Gastroesophageal sphincter (tissue), 4 donors: ENCODE measurements around the gene KRTAP4-11. TPM values are rescaled to one million over a fixed set of nuclear protein-coding genes. Genes with fewer than 3 reads are reported as not detected.
"Not testable (repeated sequence)": the region's sequence is repeated elsewhere in the genome, so short reads cannot be mapped to it uniquely, and the experiment has no call there.

Source experiments
- ATAC-seq: fragments of 150-250 bp; one replicate; pipeline ENCODE4 v1.9.1; 2016; ENCODE audit warnings: mild to moderate bottlenecking, moderate library complexity
- H3K27ac ChIP-seq, 4 donors: fragments of 200-600 bp; sonication (generic) in 3 of 4; 1 replicate in 3 of 4; 2 replicates in 1 of 4; pipeline ENCODE4 v1.5.1; 2016 to 2019
- H3K27me3 ChIP-seq: fragments of 200-600 bp; sonication (generic); one replicate; pipeline ENCODE4 v1.5.1; 2019
- H3K36me3 ChIP-seq, 2 donors: fragments of 200-600 bp; sonication (generic); one replicate each; pipeline ENCODE4 v1.5.1; 2019; ENCODE audit warnings: control low read depth in 1 of 2
- H3K4me1 ChIP-seq, 3 donors: fragments of 200-600 bp; sonication (generic); 1 replicate in 2 of 3; 2 replicates in 1 of 3; pipeline ENCODE4 v1.5.1; 2016 to 2019; ENCODE audit warnings: control low read depth in 2 of 3
- H3K4me3 ChIP-seq, 2 donors: fragments of 200-600 bp; sonication (generic); one replicate each; pipeline ENCODE4 v1.5.1; 2019; ENCODE audit warnings: mild to moderate bottlenecking in 1 of 2, moderate library complexity in 1 of 2
- H3K9me3 ChIP-seq, 3 donors: fragments of 200-600 bp; sonication (generic); one replicate each; pipeline ENCODE4 v1.5.1; 2017 to 2019; ENCODE audit warnings: control low read depth in 2 of 3
- EP300 ChIP-seq: sonication (generic); formaldehyde crosslinking; IDR thresholded peaks from one replicate; pipeline ENCODE4 v1.6.1; 2017; ENCODE audit warnings: antibody characterized with exemption, mild to moderate bottlenecking
- POLR2A ChIP-seq, 2 donors: fragments of 450-650 bp; IDR thresholded peaks; one replicate each; pipeline ENCODE4 v1.6.1; 2017; ENCODE audit warnings: antibody characterized with exemption in 2 of 2, mild to moderate bottlenecking in 2 of 2, moderate library complexity in 1 of 2
- POLR2AphosphoS5 ChIP-seq: sonication (generic); formaldehyde crosslinking; IDR thresholded peaks from one replicate; pipeline ENCODE4 v1.6.1; 2017; ENCODE audit warnings: antibody characterized with exemption
- WGBS, 2 donors: methylation state at CpG; one replicate each; pipeline ENCODE4 v1.1.5; 2018; ENCODE audit warnings: low coverage in 1 of 2; 5-methylcytosine and 5-hydroxymethylcytosine counted together
- total RNA-seq, 4 donors: library from RNA; depleted of rRNA; stranded (reverse); fragments of >200 nt; gene quantifications; one replicate each; pipeline ENCODE4 v1.1.0, GENCODE V29; 2016
- TF ChIP-seq, protein P1 (sequence below), 4 experiments: fragments of 200-600 bp in 2 of 4; fragments of 450-650 bp in 2 of 4; sonication (generic) in 1 of 4; IDR thresholded peaks; one replicate each; pipeline ENCODE4 v1.5.1; 2017 to 2019; ENCODE audit warnings: antibody characterized with exemption in 4 of 4, mild to moderate bottlenecking in 2 of 4, moderate library complexity in 2 of 4

KRTAP4-11 gene
- total RNA-seq = not detected

DNA sequence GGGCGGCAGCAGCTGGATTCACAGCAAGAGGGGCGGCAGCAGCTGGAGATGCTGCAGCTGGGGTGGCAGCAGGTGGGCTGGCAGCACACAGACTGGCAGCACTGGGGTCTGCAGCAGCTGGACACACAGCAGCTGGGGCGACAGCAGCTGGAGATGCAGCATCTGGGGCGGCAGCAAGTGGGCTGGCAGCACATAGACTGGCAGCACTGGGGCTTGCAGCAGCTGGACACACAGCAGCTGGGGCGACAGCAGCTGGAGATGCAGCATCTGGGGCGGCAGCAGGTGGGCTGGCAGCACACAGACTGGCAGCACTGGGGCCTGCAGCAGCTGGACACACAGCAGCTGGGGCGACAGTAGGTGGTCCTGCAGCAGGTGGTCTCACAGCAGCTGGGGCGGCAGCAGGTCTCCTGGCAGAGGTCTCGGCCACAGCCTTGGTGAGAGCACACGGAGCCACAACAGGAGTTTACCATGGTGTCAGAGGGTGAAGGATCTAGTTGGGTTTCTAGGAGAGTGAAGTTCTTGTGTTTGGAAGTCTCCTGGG is at the start of gene KRTAP4-11:
Gene KRTAP4-11, minus strand, starts transcription at position 528 of the 541 bp plus-strand sequence. Its CDS starts 58 bp downstream, at position 470.
- not testable (repeated sequence) for H3K4me3 ChIP-seq, H3K27ac ChIP-seq, H3K9me3 ChIP-seq, H3K36me3 ChIP-seq, H3K4me1 ChIP-seq, ATAC-seq
- 20 to 91% methylated on average over 2 to 4 of the region's 10 CpGs for WGBS, 2 donors
- peaks cover 31% of the 10 kb centered on the region for H3K27me3 ChIP-seq

DNA sequence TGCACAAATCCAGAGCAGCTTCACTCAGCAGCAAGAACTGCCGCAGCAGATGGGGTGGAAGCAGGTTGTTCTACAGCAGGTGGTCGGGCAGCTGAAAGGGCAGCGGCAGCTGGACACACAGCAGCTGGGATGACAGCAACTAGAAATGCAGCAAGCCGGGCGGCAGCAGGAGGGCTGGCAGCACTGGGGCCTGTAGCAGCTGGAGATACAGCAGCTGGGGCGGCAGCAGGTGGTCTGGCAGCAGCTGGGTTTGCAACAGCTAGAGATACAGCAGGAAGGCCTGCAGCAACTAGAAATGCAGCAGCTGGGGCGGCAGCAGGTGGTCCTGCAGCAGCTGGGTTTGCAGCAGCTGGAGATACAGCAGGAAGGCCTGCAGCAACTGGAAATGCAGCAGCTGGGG is 49.4 kb upstream of the KRTAP4-11 start:
- Histone ChIP-seq H3K4me1 (no peaks in the 10 kb centered on the region), H3K27ac (no peak overlapping the region), H3K27me3 (peaks cover 3% of the 10 kb centered on the region), H3K9me3 (no peaks in the 10 kb centered on the region), H3K36me3 (no peaks in the 10 kb centered on the region), H3K4me3 (no peak overlapping the region)
- 46 to 90% methylated on average over 3 to 4 of the region's 7 CpGs for WGBS, 2 donors
- TF ChIP-seq, protein P1, sequence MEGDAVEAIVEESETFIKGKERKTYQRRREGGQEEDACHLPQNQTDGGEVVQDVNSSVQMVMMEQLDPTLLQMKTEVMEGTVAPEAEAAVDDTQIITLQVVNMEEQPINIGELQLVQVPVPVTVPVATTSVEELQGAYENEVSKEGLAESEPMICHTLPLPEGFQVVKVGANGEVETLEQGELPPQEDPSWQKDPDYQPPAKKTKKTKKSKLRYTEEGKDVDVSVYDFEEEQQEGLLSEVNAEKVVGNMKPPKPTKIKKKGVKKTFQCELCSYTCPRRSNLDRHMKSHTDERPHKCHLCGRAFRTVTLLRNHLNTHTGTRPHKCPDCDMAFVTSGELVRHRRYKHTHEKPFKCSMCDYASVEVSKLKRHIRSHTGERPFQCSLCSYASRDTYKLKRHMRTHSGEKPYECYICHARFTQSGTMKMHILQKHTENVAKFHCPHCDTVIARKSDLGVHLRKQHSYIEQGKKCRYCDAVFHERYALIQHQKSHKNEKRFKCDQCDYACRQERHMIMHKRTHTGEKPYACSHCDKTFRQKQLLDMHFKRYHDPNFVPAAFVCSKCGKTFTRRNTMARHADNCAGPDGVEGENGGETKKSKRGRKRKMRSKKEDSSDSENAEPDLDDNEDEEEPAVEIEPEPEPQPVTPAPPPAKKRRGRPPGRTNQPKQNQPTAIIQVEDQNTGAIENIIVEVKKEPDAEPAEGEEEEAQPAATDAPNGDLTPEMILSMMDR (IDR thresholded peaks at IDR 0.05) = no peak
- TF ChIP-seq POLR2AphosphoS5 = no peak
- no peak for TF ChIP-seq POLR2A (IDR thresholded peaks at IDR 0.05)
- no peak for TF ChIP-seq EP300
- ATAC-seq = no peak

DNA sequence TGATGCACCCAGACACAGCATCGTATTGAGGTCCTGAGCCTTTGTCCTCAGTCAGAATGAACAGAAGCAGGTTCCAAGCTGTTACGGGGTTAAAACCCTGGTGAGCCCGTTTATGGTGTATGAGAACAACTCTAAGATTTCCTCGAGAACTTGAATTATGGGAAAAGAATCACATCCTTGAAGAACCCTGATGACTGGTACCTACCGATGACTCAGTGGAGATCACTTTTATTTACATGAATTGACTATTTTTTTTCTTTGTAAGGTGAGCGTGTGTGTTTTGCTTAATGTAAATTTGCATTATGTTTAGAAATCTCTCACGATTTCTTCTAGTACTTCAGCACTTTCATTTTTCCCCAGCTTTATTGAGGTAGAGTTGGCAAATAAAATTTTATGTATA is 45.7 kb upstream of the KRTAP4-11 start:
- TF ChIP-seq EP300 (no peak), POLR2A (IDR thresholded peaks at IDR 0.05) (no peak), POLR2AphosphoS5 (no peak)
- TF ChIP-seq, protein P1 (IDR thresholded peaks at IDR 0.05) = no peak
- WGBS, 2 donors = 41 to 63% methylated on average over 3 to 6 of the region's 7 CpGs
- H3K27ac ChIP-seq = no peak overlapping the region
- H3K4me1 ChIP-seq = no peaks in the 10 kb centered on the region
- H3K4me3 ChIP-seq = no peak overlapping the region
- ATAC-seq = no peak
- peaks cover 19% of the 10 kb centered on the region for H3K27me3 ChIP-seq
- no peaks in the 10 kb centered on the region for H3K9me3 ChIP-seq
- no peaks in the 10 kb centered on the region for H3K36me3 ChIP-seq

DNA sequence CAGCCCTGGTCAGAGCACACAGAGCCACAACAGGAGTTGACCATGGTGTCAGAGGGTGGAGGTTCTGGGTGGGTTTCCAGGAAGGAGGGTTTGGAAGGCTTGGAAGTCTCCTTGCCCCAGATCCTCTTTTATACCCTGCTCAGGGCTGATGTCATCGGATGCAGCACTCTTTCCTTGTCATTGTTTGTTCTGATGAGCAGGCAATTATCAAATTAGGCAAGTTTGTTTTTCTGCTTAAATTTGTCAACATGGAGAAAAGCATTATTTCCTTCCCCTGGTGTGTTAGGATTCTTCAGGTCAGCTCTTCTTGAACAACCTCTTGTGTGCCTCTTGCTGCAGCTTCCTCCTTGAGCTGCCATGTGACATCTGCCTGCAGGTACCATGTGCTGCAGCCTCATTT is 42.5 kb upstream of the KRTAP4-11 start, which contains the start of gene KRTAP4-4:
Gene KRTAP4-4, minus strand, starts transcription at position 101 of the 400 bp plus-strand sequence. Its CDS starts 57 bp downstream, at position 44.
- Histone ChIP-seq H3K36me3 (no peaks in the 10 kb centered on the region), H3K27ac (no peak within 1 kb of the TSS), H3K27me3 (peaks cover 31% of the 10 kb centered on the region), H3K4me3 (no peak within 1 kb of the TSS), H3K4me1 (no peaks in the 10 kb centered on the region), H3K9me3 (no peaks in the 10 kb centered on the region)
- 70% methylated on average over 1 of the region's 1 CpG; no CpG with 5 or more reads in 1 of the 2 donors for WGBS, 2 donors
- TF ChIP-seq POLR2AphosphoS5 (no peak), POLR2A (IDR thresholded peaks at IDR 0.05) (no peak), EP300 (no peak)
- TF ChIP-seq, protein P1 (IDR thresholded peaks at IDR 0.05) = no peak
- no peak for ATAC-seq

DNA sequence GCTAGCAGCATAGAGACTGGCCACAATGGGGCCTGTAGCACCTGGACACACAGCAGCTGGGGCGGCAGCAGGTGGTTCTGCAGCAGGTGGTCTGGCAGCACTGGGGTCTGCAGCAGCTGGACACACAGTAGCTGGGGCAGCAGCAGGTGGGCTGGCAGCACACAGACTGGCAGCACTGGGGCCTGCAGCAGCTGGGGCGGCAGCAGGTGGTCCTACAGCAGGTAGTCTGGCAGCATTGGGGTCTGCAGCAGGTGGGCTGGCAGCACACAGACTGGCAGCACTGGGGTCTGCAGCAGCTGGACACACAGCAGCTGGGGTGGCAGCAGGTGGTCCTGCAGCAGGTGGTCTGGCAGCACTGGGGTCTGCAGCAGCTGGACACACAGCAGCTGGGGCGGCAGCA is 42.0 kb upstream of the KRTAP4-11 start:
- H3K27me3 ChIP-seq = peaks cover 31% of the 10 kb centered on the region
- H3K27ac ChIP-seq, H3K9me3 ChIP-seq, H3K4me1 ChIP-seq, H3K4me3 ChIP-seq, H3K36me3 ChIP-seq, ATAC-seq: not testable (repeated sequence)
- 60% methylated on average over 1 of the region's 3 CpGs; no CpG with 5 or more reads in 1 of the 2 donors for WGBS, 2 donors

DNA sequence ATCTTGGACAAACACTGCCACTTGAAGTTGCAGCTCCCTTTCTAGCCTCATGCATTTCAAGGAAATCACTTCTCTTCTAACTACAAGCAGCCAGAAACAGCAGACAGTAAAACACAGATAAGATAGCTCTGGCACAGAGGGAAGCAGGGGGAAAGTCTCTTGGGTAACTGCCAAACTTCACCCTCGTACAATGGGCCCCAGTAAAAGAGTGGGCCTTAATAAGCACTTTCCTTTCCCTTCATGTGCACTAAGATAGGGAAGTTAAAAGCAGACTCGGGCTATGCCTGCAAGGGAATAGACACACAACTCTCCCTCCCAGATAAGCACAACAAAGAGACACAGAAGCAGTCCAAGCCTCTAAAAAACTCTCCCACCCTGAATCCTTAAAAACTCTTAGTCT is 35.7 kb upstream of the KRTAP4-11 start:
- no peak for ATAC-seq
- peaks cover 32% of the 10 kb centered on the region for H3K27me3 ChIP-seq
- no peak overlapping the region for H3K27ac ChIP-seq
- peaks cover 0 to 12% (median 0%) of the 10 kb centered on the region in 3 donors for H3K9me3 ChIP-seq
- TF ChIP-seq, protein P1 (IDR thresholded peaks at IDR 0.05) = no peak
- no peak for TF ChIP-seq POLR2A (IDR thresholded peaks at IDR 0.05)
- TF ChIP-seq POLR2AphosphoS5 = no peak
- TF ChIP-seq EP300 = no peak
- no peaks in the 10 kb centered on the region for H3K4me1 ChIP-seq
- H3K36me3 ChIP-seq = no peaks in the 10 kb centered on the region
- H3K4me3 ChIP-seq = no peak overlapping the region
- 71% methylated on average over 2 of the region's 2 CpGs; no CpG with 5 or more reads in 1 of the 2 donors for WGBS, 2 donors
